Measurements from ENCODE around the gene PTP4A1. TPM values are rescaled to one million over a fixed set of nuclear protein-coding genes. Genes with fewer than 3 reads are reported as not detected.

PTP4A1 gene
- total RNA-seq, 1 donor from 2014 or later: 71.9 TPM

GRCh38 chr6:63565727-63566596, 6.3 kb upstream of the PTP4A1 start:
- Mint-ChIP-seq H3K4me1 (peaks cover 8% of the 10 kb centered on the region), H3K27me3 (peaks cover 8% of the 10 kb centered on the region), H3K27ac (no peak overlapping the region), H3K4me3 (no peak overlapping the region), H3K9me3 (no peaks in the 10 kb centered on the region), H3K36me3 (ENCODE audit: low read depth) (no peaks in the 10 kb centered on the region)
- DNase-seq: no peak
- intact Hi-C loops (cut with micrococcal nuclease): no loop called here

DNA sequence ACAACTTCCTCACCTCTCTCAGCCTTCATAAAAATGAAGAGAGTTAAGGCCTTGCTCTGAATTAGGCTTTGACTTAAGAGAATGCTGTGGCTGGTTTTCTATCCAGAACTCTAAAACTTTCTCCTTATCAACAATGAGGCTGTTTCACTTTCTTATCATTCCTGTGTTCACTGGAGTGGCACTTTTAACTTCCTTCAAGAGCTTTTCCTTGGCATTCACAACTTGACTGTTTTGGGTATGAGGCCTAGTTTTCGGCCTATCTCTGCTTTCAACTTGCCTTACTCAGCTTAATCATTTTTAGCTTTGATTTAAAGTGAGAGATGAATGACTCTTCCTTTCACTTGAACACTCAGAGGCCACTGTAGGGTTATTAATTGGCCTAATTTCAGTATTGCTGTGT, 4.3 kb upstream of the PTP4A1 start:
- no peak for DNase-seq
- Mint-ChIP-seq H3K9me3 (no peaks in the 10 kb centered on the region), H3K36me3 (ENCODE audit: low read depth) (no peaks in the 10 kb centered on the region), H3K4me1 (peaks cover 14% of the 10 kb centered on the region), H3K27me3 (peaks cover 8% of the 10 kb centered on the region), H3K4me3 (no peak overlapping the region), H3K27ac (no peak overlapping the region)
- intact Hi-C loops (cut with micrococcal nuclease): no loop called here

DNA sequence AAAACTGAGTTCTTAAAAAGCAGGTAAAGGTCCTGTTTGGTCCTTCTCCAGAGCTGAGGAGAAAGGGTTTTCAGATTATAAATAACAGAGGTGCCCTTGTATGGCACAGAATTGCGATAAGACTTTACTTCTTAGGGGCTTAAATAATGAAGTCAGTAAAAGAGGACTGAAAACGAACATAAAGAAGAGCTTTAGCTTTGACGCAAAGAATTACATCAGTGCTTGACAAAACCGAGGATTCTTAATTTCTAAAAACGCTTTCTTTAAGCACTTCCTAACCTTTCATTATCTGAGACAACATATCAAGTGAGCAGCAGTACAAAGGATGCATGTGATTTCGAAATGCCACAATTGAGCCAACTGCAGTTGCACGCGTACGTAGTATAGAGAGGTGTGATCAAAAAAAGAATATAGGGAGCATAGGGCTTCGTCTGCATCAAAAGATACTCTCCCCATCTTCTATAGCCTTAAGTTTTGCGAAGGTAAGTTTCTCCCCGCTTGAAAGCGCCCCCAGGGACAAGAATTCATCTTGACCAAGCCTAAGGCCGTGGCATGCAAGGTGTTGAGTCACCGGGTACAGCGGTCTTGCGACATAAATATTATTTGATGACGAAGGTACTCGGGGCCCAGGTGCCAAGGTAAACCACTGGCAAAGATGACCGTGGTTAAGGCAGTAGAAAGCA, 778 bp upstream of the PTP4A1 start:
- peaks cover 4% of the 10 kb centered on the region for H3K27me3 Mint-ChIP-seq
- no peak for DNase-seq
- peaks cover 5% of the 10 kb centered on the region for H3K9me3 Mint-ChIP-seq
- peaks cover 14% of the 10 kb centered on the region for H3K36me3 Mint-ChIP-seq (ENCODE audit: low read depth)
- peaks cover 21% of the 10 kb centered on the region for H3K4me1 Mint-ChIP-seq
- peak overlapping the region; percentile 94 for H3K4me3 Mint-ChIP-seq
- H3K27ac Mint-ChIP-seq: peak overlapping the region; percentile 96
- intact Hi-C loops (cut with micrococcal nuclease): loop anchor here (1.0 to 2.0 kb wide), 3 partner anchors 27 to 64 kb away; partner anchors contain the start of gene PHF3

DNA sequence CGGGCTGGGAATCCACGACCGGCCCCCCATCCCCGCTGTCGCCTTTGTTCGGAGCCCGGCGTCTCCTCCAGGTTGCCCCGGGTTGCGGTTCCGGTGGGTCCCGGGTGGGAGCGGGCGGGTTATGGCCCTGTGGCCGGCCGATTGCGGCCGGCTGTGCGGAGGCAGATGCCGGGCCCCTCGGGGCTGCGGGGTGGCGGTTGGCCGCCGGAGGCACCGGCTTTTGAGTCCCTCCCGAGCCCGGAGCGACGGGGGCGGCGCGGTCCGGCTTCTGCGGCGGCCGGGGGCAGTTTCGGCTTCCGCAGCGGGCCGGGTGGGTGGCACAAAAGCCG, 431 bp downstream of the PTP4A1 start:
- H3K27me3 Mint-ChIP-seq: no peaks in the 10 kb centered on the region
- peak overlapping the region; percentile 96 for H3K27ac Mint-ChIP-seq
- no peak for DNase-seq
- intact Hi-C loops (cut with micrococcal nuclease): loop anchor here (1.0 kb wide), 2 partner anchors 26 to 63 kb away; partner anchors contain the start of gene PHF3
- H3K36me3 Mint-ChIP-seq (ENCODE audit: low read depth): peaks cover 25% of the 10 kb centered on the region
- H3K4me1 Mint-ChIP-seq: peaks cover 27% of the 10 kb centered on the region
- H3K9me3 Mint-ChIP-seq: peaks cover 5% of the 10 kb centered on the region
- H3K4me3 Mint-ChIP-seq: peak overlapping the region; percentile 98

- peak; percentile 92 for DNase-seq
- intact Hi-C loops (cut with micrococcal nuclease): no loop called here
- H3K27ac Mint-ChIP-seq: peak overlapping the region; percentile 90
- H3K9me3 Mint-ChIP-seq: peaks cover 5% of the 10 kb centered on the region
- H3K36me3 Mint-ChIP-seq (ENCODE audit: low read depth): peaks cover 27% of the 10 kb centered on the region
- peak overlapping the region; percentile 98 for H3K4me3 Mint-ChIP-seq
- H3K27me3 Mint-ChIP-seq: no peaks in the 10 kb centered on the region
- H3K4me1 Mint-ChIP-seq: peaks cover 27% of the 10 kb centered on the region
These were observed 1.0 kb downstream of the PTP4A1 start for GRCh38 chr6:63573076-63573898.

DNA sequence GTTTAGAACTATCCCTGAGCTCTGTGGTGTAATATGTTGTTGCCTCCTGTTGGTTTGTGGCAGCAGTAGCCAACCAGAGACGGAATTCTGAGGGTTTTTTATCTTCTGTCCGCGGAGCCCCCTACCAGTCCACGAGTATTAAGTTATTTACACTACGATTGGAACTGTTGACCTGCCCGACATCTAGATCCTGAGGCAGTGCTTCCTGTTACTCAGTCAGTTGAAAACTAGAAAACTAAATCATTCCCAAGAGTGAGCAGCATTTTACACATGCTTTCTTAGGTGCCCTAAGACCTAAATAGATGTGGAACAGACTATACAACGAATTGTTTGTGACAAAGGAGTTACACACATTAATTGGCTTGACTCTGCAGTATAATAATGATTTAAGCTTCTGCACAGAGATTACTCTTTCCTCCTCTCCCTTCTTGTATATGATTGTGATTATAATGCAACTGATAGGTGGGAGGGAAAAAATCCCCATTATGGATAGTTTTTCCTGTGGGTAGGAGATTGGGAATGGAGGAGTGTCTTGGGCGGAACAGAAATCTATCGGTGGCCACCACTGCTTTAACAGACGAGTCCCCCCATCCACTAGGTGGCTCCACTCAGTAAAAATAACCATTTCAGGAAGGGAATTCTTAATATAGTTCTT, 1.7 kb downstream of the PTP4A1 start:
- intact Hi-C loops (cut with micrococcal nuclease): loop anchor here (1.0 kb wide), 2 partner anchors 190 to 222 kb away; no protein-coding TSS in a partner anchor
- peaks cover 5% of the 10 kb centered on the region for H3K9me3 Mint-ChIP-seq
- peak overlapping the region; percentile 98 for H3K4me3 Mint-ChIP-seq
- DNase-seq: peak; percentile 84
- peaks cover 27% of the 10 kb centered on the region for H3K4me1 Mint-ChIP-seq
- H3K36me3 Mint-ChIP-seq (ENCODE audit: low read depth): peaks cover 29% of the 10 kb centered on the region
- peak overlapping the region; percentile 90 for H3K27ac Mint-ChIP-seq
- H3K27me3 Mint-ChIP-seq: no peaks in the 10 kb centered on the region

GRCh38 chr6:63574554-63574900, 2.2 kb downstream of the PTP4A1 start:
- H3K27me3 Mint-ChIP-seq: no peaks in the 10 kb centered on the region
- peaks cover 5% of the 10 kb centered on the region for H3K9me3 Mint-ChIP-seq
- no peak for DNase-seq
- peaks cover 29% of the 10 kb centered on the region for H3K36me3 Mint-ChIP-seq (ENCODE audit: low read depth)
- H3K4me3 Mint-ChIP-seq: peak overlapping the region; percentile 98
- intact Hi-C loops (cut with micrococcal nuclease): loop anchor here (1.0 kb wide), 2 partner anchors 190 to 222 kb away; no protein-coding TSS in a partner anchor
- peaks cover 27% of the 10 kb centered on the region for H3K4me1 Mint-ChIP-seq
- peak overlapping the region; percentile 90 for H3K27ac Mint-ChIP-seq

DNA sequence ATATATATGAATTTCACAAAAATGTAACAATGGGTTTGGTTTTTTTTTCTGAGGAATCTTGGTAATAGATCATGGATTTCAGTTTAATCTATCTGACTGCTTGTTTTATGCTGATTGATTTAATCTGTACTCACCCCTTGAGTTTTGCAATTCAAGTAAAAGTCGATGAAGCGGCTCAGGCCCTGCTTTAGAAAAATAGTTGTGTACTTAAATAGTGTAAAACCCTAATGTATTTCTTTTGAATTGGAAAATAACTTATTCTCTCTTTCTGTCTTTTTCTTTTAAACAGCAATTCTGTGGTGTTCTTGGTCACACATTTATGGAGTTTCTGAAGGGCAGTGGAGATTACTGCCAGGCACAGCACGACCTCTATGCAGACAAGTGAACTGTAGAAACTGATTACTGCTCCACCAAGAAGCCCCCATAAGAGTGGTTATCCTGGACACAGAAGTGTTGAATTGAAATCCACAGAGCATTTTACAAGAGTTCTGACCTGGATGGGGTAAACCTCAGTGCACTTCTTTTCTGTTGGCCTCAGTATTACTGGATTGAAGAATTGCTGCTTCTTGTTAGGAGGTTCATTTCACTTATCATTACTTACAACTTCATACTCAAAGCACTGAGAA, 4.0 kb downstream of the PTP4A1 start:
- DNase-seq: no peak
- peaks cover 25% of the 10 kb centered on the region for H3K4me1 Mint-ChIP-seq
- peaks cover 45% of the 10 kb centered on the region for H3K36me3 Mint-ChIP-seq (ENCODE audit: low read depth)
- H3K4me3 Mint-ChIP-seq: peak overlapping the region; percentile 17
- intact Hi-C loops (cut with micrococcal nuclease): no loop called here
- no peak overlapping the region for H3K27ac Mint-ChIP-seq
- H3K27me3 Mint-ChIP-seq: no peaks in the 10 kb centered on the region
- peaks cover 5% of the 10 kb centered on the region for H3K9me3 Mint-ChIP-seq

GRCh38 chr6:63576985-63577712, 4.9 kb downstream of the PTP4A1 start:
- peaks cover 19% of the 10 kb centered on the region for H3K4me1 Mint-ChIP-seq
- DNase-seq: no peak
- no peaks in the 10 kb centered on the region for H3K27me3 Mint-ChIP-seq
- H3K9me3 Mint-ChIP-seq: peaks cover 5% of the 10 kb centered on the region
- intact Hi-C loops (cut with micrococcal nuclease): no loop called here
- no peak overlapping the region for H3K27ac Mint-ChIP-seq
- no peak overlapping the region for H3K4me3 Mint-ChIP-seq
- H3K36me3 Mint-ChIP-seq (ENCODE audit: low read depth): peaks cover 48% of the 10 kb centered on the region

GRCh38 chr6:63578757-63579156, 6.5 kb downstream of the PTP4A1 start:
- DNase-seq: no peak
- no peak overlapping the region for H3K27ac Mint-ChIP-seq
- intact Hi-C loops (cut with micrococcal nuclease): no loop called here
- H3K27me3 Mint-ChIP-seq: no peaks in the 10 kb centered on the region
- H3K4me3 Mint-ChIP-seq: no peak overlapping the region
- H3K36me3 Mint-ChIP-seq (ENCODE audit: low read depth): peaks cover 54% of the 10 kb centered on the region
- peaks cover 5% of the 10 kb centered on the region for H3K9me3 Mint-ChIP-seq
- peaks cover 19% of the 10 kb centered on the region for H3K4me1 Mint-ChIP-seq

GRCh38 chr6:63579937-63580703, 7.8 kb downstream of the PTP4A1 start:
- H3K9me3 Mint-ChIP-seq: no peaks in the 10 kb centered on the region
- DNase-seq: no peak
- peaks cover 10% of the 10 kb centered on the region for H3K4me1 Mint-ChIP-seq
- intact Hi-C loops (cut with micrococcal nuclease): no loop called here
- no peak overlapping the region for H3K27ac Mint-ChIP-seq
- H3K27me3 Mint-ChIP-seq: no peaks in the 10 kb centered on the region
- H3K36me3 Mint-ChIP-seq (ENCODE audit: low read depth): peaks cover 49% of the 10 kb centered on the region
- H3K4me3 Mint-ChIP-seq: no peak overlapping the region

GRCh38 chr6:63580704-63580961, 8.4 kb downstream of the PTP4A1 start:
- Mint-ChIP-seq H3K27me3 (no peaks in the 10 kb centered on the region), H3K27ac (no peak overlapping the region), H3K36me3 (ENCODE audit: low read depth) (peaks cover 49% of the 10 kb centered on the region), H3K4me3 (no peak overlapping the region), H3K9me3 (no peaks in the 10 kb centered on the region), H3K4me1 (peaks cover 10% of the 10 kb centered on the region)
- intact Hi-C loops (cut with micrococcal nuclease): no loop called here
- no peak for DNase-seq
